Globus pallidus (tissue), 1 donor: Measurements from ENCODE around the gene ERRFI1.
"Not testable (repeated sequence)": the region's sequence is repeated elsewhere in the genome, so short reads cannot be mapped to it uniquely, and the experiment has no call there.

ENCODE experiments used
- DNase-seq: peaks from one replicate; pipeline ENCODE4 v3.0.0-alpha.2; 2015; ENCODE audit warnings: low spot score

The ERRFI1 gene

GRCh38 chr1:8026153-8026975, at the start of gene ERRFI1:
Gene ERRFI1 (minus strand): TSS chr1:8026309. CDS start chr1:8015619, 10,690 bp downstream.
- DNase-seq: peak; percentile 92

GRCh38 chr1:8075511-8076051, 49.5 kb upstream of the ERRFI1 start:
- DNase-seq: no peak

GRCh38 chr1:8073112-8073855, 47.2 kb upstream of the ERRFI1 start:
- no peak for DNase-seq

- no peak for DNase-seq
These were observed 44.3 kb upstream of the ERRFI1 start for GRCh38 chr1:8070381-8070811.

- DNase-seq: not testable (repeated sequence)
These were observed 43.7 kb upstream of the ERRFI1 start for GRCh38 chr1:8069614-8070320.

GRCh38 chr1:8065369-8065768, 39.3 kb upstream of the ERRFI1 start:
- no peak for DNase-seq

GRCh38 chr1:8063298-8064036, 37.4 kb upstream of the ERRFI1 start:
- DNase-seq: no peak

GRCh38 chr1:8062861-8063260, 36.8 kb upstream of the ERRFI1 start:
- no peak for DNase-seq

- no peak for DNase-seq
These were observed 35.7 kb upstream of the ERRFI1 start for GRCh38 chr1:8061673-8062386.

GRCh38 chr1:8061210-8061609, 35.1 kb upstream of the ERRFI1 start:
- no peak for DNase-seq

- no peak for DNase-seq
These were observed 33.1 kb upstream of the ERRFI1 start for GRCh38 chr1:8059161-8059622.

GRCh38 chr1:8057779-8058178, 31.7 kb upstream of the ERRFI1 start:
- not testable (repeated sequence) for DNase-seq

GRCh38 chr1:8055973-8056372, 29.9 kb upstream of the ERRFI1 start:
- no peak for DNase-seq

GRCh38 chr1:8053878-8054567, 27.9 kb upstream of the ERRFI1 start:
- DNase-seq: no peak

GRCh38 chr1:8051650-8052049, 25.5 kb upstream of the ERRFI1 start:
- DNase-seq: no peak

GRCh38 chr1:8049229-8049628, 23.1 kb upstream of the ERRFI1 start:
- not testable (repeated sequence) for DNase-seq

GRCh38 chr1:8047686-8048445, 21.8 kb upstream of the ERRFI1 start:
- DNase-seq: no peak

- DNase-seq: no peak
These were observed 21.0 kb upstream of the ERRFI1 start for GRCh38 chr1:8047112-8047511.

- DNase-seq: no peak
These were observed 20.3 kb upstream of the ERRFI1 start for GRCh38 chr1:8046391-8046790.
